Measurements from ENCODE around the gene PHTF2.

Gene PHTF2

DNA sequence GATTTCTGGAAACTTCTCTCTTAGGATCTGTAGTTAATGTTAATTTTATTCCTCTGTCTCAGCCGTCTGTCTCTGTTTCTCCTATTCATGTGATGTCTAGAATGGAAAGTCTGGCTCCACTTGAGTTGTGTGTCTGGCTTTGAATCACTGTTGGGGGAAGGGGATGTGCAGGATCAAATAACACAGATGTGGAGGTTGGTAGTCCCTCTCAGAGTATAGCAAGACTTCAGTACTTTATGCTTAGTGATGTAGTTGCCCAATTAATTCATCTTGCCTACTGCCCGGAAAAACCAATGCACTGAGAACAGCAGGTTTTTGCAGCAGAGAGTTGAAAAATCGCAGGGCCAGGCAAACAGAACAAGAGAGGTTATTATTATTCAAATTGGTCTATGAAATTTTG is 79.2 kb downstream of the PHTF2 start:
- TF ChIP-seq MYC (IDR thresholded peaks at IDR 0.05; ENCODE audit: low read depth, low read length) (no peak), POLR2A (IDR thresholded peaks at IDR 0.05; ENCODE audit: extremely low read depth, insufficient read length) (no peak)
- TF ChIP-seq, protein P1, sequence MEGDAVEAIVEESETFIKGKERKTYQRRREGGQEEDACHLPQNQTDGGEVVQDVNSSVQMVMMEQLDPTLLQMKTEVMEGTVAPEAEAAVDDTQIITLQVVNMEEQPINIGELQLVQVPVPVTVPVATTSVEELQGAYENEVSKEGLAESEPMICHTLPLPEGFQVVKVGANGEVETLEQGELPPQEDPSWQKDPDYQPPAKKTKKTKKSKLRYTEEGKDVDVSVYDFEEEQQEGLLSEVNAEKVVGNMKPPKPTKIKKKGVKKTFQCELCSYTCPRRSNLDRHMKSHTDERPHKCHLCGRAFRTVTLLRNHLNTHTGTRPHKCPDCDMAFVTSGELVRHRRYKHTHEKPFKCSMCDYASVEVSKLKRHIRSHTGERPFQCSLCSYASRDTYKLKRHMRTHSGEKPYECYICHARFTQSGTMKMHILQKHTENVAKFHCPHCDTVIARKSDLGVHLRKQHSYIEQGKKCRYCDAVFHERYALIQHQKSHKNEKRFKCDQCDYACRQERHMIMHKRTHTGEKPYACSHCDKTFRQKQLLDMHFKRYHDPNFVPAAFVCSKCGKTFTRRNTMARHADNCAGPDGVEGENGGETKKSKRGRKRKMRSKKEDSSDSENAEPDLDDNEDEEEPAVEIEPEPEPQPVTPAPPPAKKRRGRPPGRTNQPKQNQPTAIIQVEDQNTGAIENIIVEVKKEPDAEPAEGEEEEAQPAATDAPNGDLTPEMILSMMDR (IDR thresholded peaks at IDR 0.05; ENCODE audit: low read depth, low read length), result no peak
- TF ChIP-seq, protein P2, sequence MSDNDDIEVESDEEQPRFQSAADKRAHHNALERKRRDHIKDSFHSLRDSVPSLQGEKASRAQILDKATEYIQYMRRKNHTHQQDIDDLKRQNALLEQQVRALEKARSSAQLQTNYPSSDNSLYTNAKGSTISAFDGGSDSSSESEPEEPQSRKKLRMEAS (IDR thresholded peaks at IDR 0.05; ENCODE audit: low read depth, low read length), result no peak
- no peak overlapping the region for H3K4me3 ChIP-seq (ENCODE audit: low read depth, low read length)
- no peak for DNase-seq (ENCODE audit: low read depth)

DNA sequence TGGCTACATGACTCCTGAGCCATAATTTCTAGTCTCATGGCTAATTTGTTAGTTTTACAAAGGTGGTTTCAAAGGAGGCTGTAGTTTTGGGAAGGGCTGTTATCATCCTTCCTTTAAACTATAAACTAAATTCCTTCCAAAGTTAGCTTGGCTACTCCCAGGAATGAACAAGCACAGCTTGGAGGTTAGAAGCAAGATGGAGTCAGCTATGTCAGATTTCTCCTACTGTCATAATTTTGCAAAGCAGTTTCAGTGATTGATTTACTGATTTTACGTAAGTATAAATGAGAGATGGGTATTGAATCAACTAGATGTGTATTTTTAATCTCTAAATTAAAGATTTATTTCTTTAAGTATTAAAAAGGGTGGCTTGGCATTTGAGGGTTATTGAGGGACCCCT is 79.9 kb downstream of the PHTF2 start:
- H3K4me3 ChIP-seq (ENCODE audit: low read depth, low read length), result no peak overlapping the region
- no peak for TF ChIP-seq MYC (IDR thresholded peaks at IDR 0.05; ENCODE audit: low read depth, low read length)
- no peak for TF ChIP-seq POLR2A (IDR thresholded peaks at IDR 0.05; ENCODE audit: extremely low read depth, insufficient read length)
- TF ChIP-seq, protein P1 (IDR thresholded peaks at IDR 0.05; ENCODE audit: low read depth, low read length), result no peak
- TF ChIP-seq, protein P2 (IDR thresholded peaks at IDR 0.05; ENCODE audit: low read depth, low read length), result no peak
- DNase-seq (ENCODE audit: low read depth), result no peak

DNA sequence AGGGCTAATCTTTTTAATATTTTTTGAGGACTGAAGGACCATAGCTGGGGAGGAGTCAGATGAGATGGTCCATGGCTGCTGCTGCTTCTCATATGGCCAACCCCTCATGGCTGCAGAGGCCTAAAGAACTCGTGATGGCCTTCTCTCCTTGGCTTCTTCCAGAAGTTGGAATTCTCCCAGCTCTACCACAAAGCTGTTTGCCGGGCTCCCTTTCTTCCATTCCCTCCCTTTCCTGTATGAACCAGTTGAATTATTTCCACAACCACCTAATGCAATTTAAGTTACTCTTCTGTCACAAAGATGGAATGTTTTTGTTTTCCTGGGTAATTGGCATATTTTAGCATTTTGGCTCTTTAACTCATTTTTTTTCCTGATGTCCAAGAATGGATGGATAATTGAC is 80.7 kb downstream of the PHTF2 start:
- no peak for DNase-seq (ENCODE audit: low read depth)
- TF ChIP-seq, protein P2 (IDR thresholded peaks at IDR 0.05; ENCODE audit: low read depth, low read length), result no peak
- TF ChIP-seq, protein P1 (IDR thresholded peaks at IDR 0.05; ENCODE audit: low read depth, low read length), result no peak
- TF ChIP-seq POLR2A (IDR thresholded peaks at IDR 0.05; ENCODE audit: extremely low read depth, insufficient read length) (no peak), MYC (IDR thresholded peaks at IDR 0.05; ENCODE audit: low read depth, low read length) (no peak)
- no peak overlapping the region for H3K4me3 ChIP-seq (ENCODE audit: low read depth, low read length)

DNA sequence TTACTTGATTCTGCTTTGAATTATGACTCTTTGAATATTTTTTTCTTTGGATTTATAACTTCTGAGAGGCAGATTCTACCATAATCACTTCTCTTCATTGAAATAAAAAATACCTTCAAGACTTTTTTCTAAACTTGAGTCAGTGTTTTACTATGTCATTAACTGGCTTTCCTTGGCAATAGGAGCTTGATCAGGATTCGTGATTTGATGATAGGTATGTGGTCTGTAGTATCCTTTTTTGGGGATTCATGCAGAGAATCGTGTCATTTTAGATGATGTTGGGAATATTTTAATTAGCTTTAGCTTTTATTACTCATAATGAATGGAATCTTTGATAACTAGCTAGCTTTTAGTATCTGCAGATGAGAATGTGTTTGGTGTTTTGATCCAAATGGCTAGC is 83.3 kb downstream of the PHTF2 start:
- no peak for DNase-seq (ENCODE audit: low read depth)
- TF ChIP-seq, protein P1 (IDR thresholded peaks at IDR 0.05; ENCODE audit: low read depth, low read length), result no peak
- no peak overlapping the region for H3K4me3 ChIP-seq (ENCODE audit: low read depth, low read length)

DNA sequence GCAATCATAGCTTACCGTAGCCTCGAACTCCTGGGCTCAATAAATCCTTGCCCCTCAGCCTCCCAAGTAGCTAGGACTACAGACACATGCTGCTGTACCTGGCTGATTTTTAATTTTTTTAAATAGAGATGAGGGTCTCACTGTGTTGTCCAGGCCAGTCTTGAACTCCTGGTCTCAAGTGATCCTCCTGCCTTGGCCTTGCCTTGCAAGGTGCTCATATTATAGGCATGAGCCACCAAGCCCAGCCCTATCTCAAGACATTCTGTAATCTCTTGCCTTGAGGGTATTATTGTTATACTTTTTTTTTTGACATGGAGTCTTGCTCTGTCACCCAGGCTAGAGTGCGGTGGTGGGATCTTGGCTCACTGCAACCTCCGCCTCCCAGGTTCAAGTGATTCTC is 86.6 kb downstream of the PHTF2 start:
- no peak overlapping the region for H3K4me3 ChIP-seq (ENCODE audit: low read depth, low read length)
- TF ChIP-seq, protein P2 (IDR thresholded peaks at IDR 0.05; ENCODE audit: low read depth, low read length), result no peak
- TF ChIP-seq, protein P1 (IDR thresholded peaks at IDR 0.05; ENCODE audit: low read depth, low read length), result no peak
- TF ChIP-seq POLR2A (IDR thresholded peaks at IDR 0.05; ENCODE audit: extremely low read depth, insufficient read length) (no peak), MYC (IDR thresholded peaks at IDR 0.05; ENCODE audit: low read depth, low read length) (no peak)
- no peak for DNase-seq (ENCODE audit: low read depth)

DNA sequence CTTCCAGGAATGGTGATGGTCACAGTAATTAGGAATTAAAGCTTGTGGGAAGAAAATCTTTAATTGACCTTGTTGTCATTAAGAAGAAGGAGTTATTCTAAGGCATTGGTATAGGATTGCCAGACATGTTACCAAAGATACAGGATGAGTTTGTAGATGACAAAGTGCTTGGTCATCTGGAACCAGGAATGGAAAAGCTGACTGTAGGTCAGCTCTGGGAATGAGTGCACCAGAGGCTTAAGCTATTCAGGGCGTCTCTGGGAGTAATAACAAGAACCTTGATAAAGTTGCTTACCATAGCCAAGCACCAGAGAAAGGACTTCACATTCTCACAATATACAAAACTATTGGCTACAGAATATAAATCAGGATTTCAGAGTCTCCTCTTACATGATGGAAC is 89.0 kb downstream of the PHTF2 start:
- DNase-seq (ENCODE audit: low read depth), result no peak
- no peak overlapping the region for H3K4me3 ChIP-seq (ENCODE audit: low read depth, low read length)
- TF ChIP-seq, protein P2 (IDR thresholded peaks at IDR 0.05; ENCODE audit: low read depth, low read length), result no peak
- no peak for TF ChIP-seq MYC (IDR thresholded peaks at IDR 0.05; ENCODE audit: low read depth, low read length)
- TF ChIP-seq POLR2A (IDR thresholded peaks at IDR 0.05; ENCODE audit: extremely low read depth, insufficient read length), result no peak
- TF ChIP-seq, protein P1 (IDR thresholded peaks at IDR 0.05; ENCODE audit: low read depth, low read length), result no peak

All from NB4 (cell line).